ENCODE measurements around the gene ACOX1.

The ACOX1 gene

GRCh38 chr17:76023900-76024237 is 44.9 kb upstream of the ACOX1 start:
- no peaks in the 10 kb centered on the region for H3K27me3 ChIP-seq (ENCODE audit: insufficient read depth, low read depth, severe bottlenecking)
- peaks cover 4% of the 10 kb centered on the region for H3K36me3 ChIP-seq
- no peak for TF ChIP-seq CTCF (IDR thresholded peaks at IDR 0.05; ENCODE audit: low read depth, low read length)
- DNase-seq, result no peak
- no peak overlapping the region for H3K27ac ChIP-seq
- H3K4me3 ChIP-seq (ENCODE audit: low read depth, low read length), result no peak overlapping the region
- H3K9me3 ChIP-seq (ENCODE audit: severe bottlenecking), result no peaks in the 10 kb centered on the region

- peaks cover 4% of the 10 kb centered on the region for H3K36me3 ChIP-seq
- DNase-seq, result no peak
- no peak for TF ChIP-seq CTCF (IDR thresholded peaks at IDR 0.05; ENCODE audit: low read depth, low read length)
- H3K27me3 ChIP-seq (ENCODE audit: insufficient read depth, low read depth, severe bottlenecking), result no peaks in the 10 kb centered on the region
- H3K4me3 ChIP-seq (ENCODE audit: low read depth, low read length), result no peak overlapping the region
- no peak overlapping the region for H3K27ac ChIP-seq
- no peaks in the 10 kb centered on the region for H3K9me3 ChIP-seq (ENCODE audit: severe bottlenecking)
These were observed 44.3 kb upstream of the ACOX1 start for GRCh38 chr17:76022973-76023899.

DNA sequence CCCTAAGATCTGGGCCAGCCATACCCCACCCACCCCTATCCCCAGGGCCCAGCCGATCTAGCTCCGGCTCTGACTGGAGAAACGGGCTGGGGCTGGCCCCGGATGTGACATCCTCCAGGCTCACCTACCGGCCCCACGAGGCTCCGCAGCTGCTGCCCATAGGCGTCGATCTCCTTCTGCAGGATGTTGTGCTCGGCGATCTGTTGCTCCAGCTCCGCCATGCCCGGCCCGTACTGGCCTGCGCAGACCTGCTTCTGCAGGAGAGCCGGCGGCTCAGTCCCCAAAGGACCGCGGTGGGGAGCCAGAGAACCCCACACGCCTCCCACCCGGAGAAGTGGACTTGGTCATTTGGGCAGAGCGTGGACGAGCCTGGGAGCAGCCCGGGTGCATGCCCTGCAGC is 43.3 kb upstream of the ACOX1 start:
- DNase-seq, result no peak
- no peaks in the 10 kb centered on the region for H3K27me3 ChIP-seq (ENCODE audit: insufficient read depth, low read depth, severe bottlenecking)
- H3K4me3 ChIP-seq (ENCODE audit: low read depth, low read length), result no peak overlapping the region
- peaks cover 4% of the 10 kb centered on the region for H3K36me3 ChIP-seq
- no peak overlapping the region for H3K27ac ChIP-seq
- no peaks in the 10 kb centered on the region for H3K9me3 ChIP-seq (ENCODE audit: severe bottlenecking)
- TF ChIP-seq CTCF (IDR thresholded peaks at IDR 0.05; ENCODE audit: low read depth, low read length), result no peak

DNA sequence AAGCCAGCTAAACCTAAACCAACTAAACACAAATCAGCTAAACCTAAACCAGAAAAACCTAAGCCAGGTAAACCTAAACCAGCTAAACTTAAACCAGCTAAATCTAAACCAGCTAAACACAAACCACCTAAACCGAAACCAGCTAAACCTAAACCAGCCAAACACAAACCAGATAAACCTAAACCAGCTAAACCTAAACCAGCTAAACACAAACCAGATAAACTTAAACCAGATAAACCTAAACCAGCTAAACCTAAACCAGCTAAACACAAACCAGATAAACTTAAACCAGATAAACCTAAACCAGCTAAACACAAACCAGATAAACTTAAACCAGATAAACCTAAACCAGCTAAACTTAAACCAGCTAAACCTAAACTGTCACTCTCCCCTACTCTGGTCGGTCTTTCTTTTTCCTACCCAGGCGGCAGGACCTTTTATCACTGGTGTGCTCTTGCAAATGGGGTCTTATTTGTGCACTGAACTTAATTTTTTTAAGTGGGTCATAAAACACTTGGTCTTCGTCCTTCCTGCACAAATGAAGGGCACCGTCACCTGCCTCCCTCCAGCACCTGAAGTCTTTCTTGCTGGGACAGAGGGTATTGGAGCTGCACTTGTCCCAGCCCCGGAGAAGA is 41.0 kb upstream of the ACOX1 start:
- TF ChIP-seq CTCF (IDR thresholded peaks at IDR 0.05; ENCODE audit: low read depth, low read length), result no peak
- Histone ChIP-seq H3K4me3 (ENCODE audit: low read depth, low read length) (no peak overlapping the region), H3K27me3 (ENCODE audit: insufficient read depth, low read depth, severe bottlenecking) (no peaks in the 10 kb centered on the region), H3K36me3 (peaks cover 4% of the 10 kb centered on the region), H3K27ac (no peak overlapping the region), H3K9me3 (ENCODE audit: severe bottlenecking) (no peaks in the 10 kb centered on the region)
- DNase-seq, result no peak

GRCh38 chr17:76018801-76019200 is 39.8 kb upstream of the ACOX1 start:
- peaks cover 4% of the 10 kb centered on the region for H3K36me3 ChIP-seq
- no peaks in the 10 kb centered on the region for H3K27me3 ChIP-seq (ENCODE audit: insufficient read depth, low read depth, severe bottlenecking)
- no peak overlapping the region for H3K4me3 ChIP-seq (ENCODE audit: low read depth, low read length)
- no peak for DNase-seq
- TF ChIP-seq CTCF (IDR thresholded peaks at IDR 0.05; ENCODE audit: low read depth, low read length), result no peak
- no peaks in the 10 kb centered on the region for H3K9me3 ChIP-seq (ENCODE audit: severe bottlenecking)
- H3K27ac ChIP-seq, result no peak overlapping the region

Measured in WERI-Rb-1 (cell line).